ENCODE results near the gene CCL5.

Gene CCL5

GRCh38 chr17:35855965-35856364 lies 24.2 kb downstream of the CCL5 start:
- TF ChIP-seq CTCF (IDR thresholded peaks at IDR 0.05; ENCODE audit: insufficient read depth, low read depth, low read length, missing control alignments) = no peak
- H3K4me3 ChIP-seq (ENCODE audit: low read depth, low read length) = no peak overlapping the region
- DNase-seq (ENCODE audit: low read depth) = no peak

DNA sequence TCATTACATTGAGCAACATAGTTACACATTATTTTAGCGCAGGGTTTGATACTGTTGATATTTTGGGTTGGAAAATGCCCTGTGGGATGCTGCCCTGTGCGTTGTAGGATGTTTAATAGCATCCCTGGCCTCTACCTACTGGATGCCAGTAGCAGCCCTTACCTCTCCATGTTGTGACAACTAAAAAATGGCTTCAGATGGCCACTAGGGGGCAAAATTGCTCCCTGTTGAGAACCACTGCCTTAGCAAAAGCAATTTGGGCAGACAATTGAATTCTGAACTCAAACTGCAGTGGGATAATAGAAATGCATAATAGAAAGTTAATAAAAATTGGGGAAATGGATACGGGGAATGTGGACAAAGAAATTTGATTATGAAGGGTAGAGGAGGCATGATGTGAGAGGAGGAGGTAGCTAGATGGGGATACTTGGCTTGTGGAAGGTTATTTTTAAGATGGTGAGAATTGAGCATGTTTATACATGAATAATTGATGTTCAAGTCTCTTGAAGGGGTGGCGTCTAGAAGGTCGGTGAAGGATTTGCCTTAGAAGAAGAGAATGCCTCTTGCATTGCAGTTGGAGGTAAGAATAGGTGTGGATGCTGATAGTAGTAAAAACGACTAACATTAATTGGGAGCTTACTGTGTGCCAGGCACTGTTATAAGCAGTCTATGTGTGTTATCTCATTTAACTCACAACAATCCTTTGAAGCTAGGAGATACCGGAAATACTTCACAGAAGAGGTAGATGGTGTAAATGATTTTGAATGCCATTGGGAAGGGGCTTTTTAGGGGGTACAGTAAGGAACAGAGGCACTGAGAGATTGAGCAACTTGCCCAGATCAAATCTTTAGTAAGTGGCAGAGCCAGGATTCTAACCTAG lies 30.5 kb downstream of the CCL5 start:
- H3K4me3 ChIP-seq (ENCODE audit: low read depth, low read length) = no peak overlapping the region
- TF ChIP-seq CTCF (IDR thresholded peaks at IDR 0.05; ENCODE audit: insufficient read depth, low read depth, low read length, missing control alignments) = peak; percentile 76
- peak; percentile 83 for DNase-seq (ENCODE audit: low read depth)

GRCh38 chr17:35847633-35848373 lies 32.4 kb downstream of the CCL5 start:
- no peak for TF ChIP-seq CTCF (IDR thresholded peaks at IDR 0.05; ENCODE audit: insufficient read depth, low read depth, low read length, missing control alignments)
- no peak overlapping the region for H3K4me3 ChIP-seq (ENCODE audit: low read depth, low read length)
- DNase-seq (ENCODE audit: low read depth) = no peak

DNA sequence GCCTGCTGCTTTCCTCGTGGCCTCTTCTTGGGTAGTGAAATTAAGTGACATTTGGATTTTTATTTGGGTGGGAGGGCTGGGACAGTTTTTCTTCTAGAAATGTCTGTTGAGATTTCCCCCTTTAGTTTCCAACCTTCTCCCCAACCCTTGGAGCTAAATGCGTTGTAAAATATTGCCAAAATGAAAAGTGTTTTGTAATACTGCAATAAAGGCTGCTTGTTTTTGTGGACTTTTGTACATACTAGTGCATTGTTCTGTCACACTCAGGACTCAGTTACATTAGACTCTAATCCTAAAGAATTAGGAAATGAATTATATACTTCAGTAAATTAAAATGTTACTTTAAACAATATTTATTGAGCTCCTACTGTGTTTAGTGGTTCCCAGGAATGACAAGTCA lies 33.2 kb downstream of the CCL5 start:
- no peak overlapping the region for H3K4me3 ChIP-seq (ENCODE audit: low read depth, low read length)
- no peak for DNase-seq (ENCODE audit: low read depth)
- TF ChIP-seq CTCF (IDR thresholded peaks at IDR 0.05; ENCODE audit: insufficient read depth, low read depth, low read length, missing control alignments) = no peak

DNA sequence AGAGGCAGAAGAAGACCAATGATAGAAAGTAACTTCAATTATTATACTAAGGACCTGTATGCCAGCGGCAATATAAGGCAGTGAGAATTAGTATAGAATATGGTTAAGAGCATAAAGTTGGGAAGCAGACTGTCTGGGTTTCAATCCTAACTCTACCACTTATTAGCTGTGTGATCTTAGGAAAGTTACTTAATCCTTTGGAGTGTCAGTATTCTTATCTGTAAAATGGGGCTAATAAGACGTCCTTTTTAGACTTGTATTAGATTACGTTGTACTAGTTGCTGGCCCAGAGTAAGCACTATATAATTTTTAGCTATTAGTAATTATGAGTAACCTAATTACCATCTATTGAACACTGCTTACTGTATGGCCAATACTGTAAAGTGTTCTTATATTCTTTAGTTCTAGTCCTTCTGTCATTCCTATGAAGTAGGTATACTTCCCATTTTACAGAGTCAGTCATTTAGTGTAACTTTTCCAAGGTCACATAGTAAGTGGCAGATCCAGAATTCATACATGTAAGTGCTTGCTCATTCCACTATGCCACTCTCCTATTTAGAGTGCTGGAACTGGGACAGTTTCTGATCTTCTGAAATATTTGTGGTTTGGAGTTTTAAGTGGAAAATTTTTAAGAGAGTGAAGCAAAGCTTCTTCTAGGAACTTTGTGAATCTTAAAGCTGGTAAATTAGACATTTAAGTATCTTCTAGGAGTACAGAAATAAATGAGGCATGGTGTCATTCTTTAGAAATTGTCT lies 33.9 kb downstream of the CCL5 start:
- TF ChIP-seq CTCF (IDR thresholded peaks at IDR 0.05; ENCODE audit: insufficient read depth, low read depth, low read length, missing control alignments) = no peak
- DNase-seq (ENCODE audit: low read depth) = no peak

GRCh38 chr17:35844547-35844946 lies 35.6 kb downstream of the CCL5 start:
- H3K4me3 ChIP-seq (ENCODE audit: low read depth, low read length) = no peak overlapping the region
- TF ChIP-seq CTCF (IDR thresholded peaks at IDR 0.05; ENCODE audit: insufficient read depth, low read depth, low read length, missing control alignments) = no peak
- no peak for DNase-seq (ENCODE audit: low read depth)

More for the DNA sequence above, 33.9 kb downstream of the CCL5 start:
- no peak overlapping the region for H3K4me3 ChIP-seq (ENCODE audit: low read depth, low read length)
